ENCODE data around the gene NXT1.

Gene NXT1

DNA sequence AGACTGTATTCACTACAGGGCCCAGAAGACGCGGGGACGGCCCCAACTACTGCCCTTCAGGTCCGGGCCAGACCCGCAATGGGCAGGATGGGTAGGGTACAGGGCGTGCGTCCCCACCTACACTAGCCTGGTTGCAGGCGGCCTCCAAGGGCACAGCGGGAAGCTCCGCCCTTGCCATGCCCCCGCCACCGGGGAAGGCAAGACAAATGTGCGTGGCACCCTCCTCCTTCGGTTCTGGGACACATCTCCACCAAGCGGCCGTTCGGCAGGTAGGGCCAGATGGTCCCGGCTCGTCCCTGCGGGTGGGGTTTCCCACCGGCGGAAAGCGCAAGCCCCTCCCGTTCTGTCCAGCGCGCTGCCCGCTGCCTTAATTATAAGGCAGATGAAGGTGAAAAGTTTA, 5.6 kb downstream of the NXT1 start:
- ATAC-seq, result no peak
- no peak for TF ChIP-seq GLIS3 (CRISPR knock-in tag; IDR thresholded peaks at IDR 0.05)
- TF ChIP-seq POU6F1 (CRISPR knock-in tag; IDR thresholded peaks at IDR 0.05; ENCODE audit: borderline replicate concordance, low read depth), result no peak
- no peak for TF ChIP-seq ZNF70 (CRISPR knock-in tag; IDR thresholded peaks at IDR 0.05)

GRCh38 chr20:23357767-23358562, 7.4 kb downstream of the NXT1 start:
- peak; percentile 89 for ATAC-seq
- TF ChIP-seq ARNTL (CRISPR knock-in tag; IDR thresholded peaks at IDR 0.05; ENCODE audit: borderline replicate concordance, low read depth) (peak; percentile 62; the same call in 1 of the 2 replicates), RARB (CRISPR knock-in tag; IDR thresholded peaks at IDR 0.05) (no peak)

DNA sequence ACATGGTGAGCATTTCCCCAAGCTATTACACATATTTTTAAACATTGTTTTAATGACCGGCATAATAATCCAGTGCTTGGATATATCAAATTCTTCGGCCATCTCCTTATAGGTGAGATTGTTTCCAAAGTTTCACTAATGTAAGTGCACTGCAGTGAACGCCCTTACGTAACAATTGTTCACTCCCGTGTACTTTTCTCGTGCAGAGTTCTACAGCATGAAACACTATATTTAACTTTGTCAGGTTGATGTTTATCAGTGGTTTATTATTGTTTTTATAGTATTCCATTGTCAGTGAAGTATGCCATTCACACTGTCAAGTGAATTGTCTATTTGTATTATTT, 7.9 kb downstream of the NXT1 start:
- no peak for TF ChIP-seq RARB (CRISPR knock-in tag; IDR thresholded peaks at IDR 0.05)
- no peak for TF ChIP-seq ESRRG (CRISPR knock-in tag; IDR thresholded peaks at IDR 0.05)
- TF ChIP-seq PPARA (CRISPR knock-in tag; IDR thresholded peaks at IDR 0.05; ENCODE audit: borderline replicate concordance), result no peak
- no peak for TF ChIP-seq OSR1 (CRISPR knock-in tag; IDR thresholded peaks at IDR 0.05)
- no peak for TF ChIP-seq ZNF565 (CRISPR knock-in tag; conservative IDR thresholded peaks at IDR 0.05; ENCODE audit: low read depth)
- TF ChIP-seq ZFP3 (CRISPR knock-in tag; IDR thresholded peaks at IDR 0.05), result no peak
- no peak for TF ChIP-seq BACH2 (CRISPR knock-in tag; IDR thresholded peaks at IDR 0.05; ENCODE audit: borderline replicate concordance)
- no peak for TF ChIP-seq TOX (CRISPR knock-in tag; IDR thresholded peaks at IDR 0.05; ENCODE audit: borderline replicate concordance)
- TF ChIP-seq POU6F1 (CRISPR knock-in tag; IDR thresholded peaks at IDR 0.05; ENCODE audit: borderline replicate concordance, low read depth), result no peak
- TF ChIP-seq ZNF8 (CRISPR knock-in tag; IDR thresholded peaks at IDR 0.05), result no peak
- no peak for TF ChIP-seq ISL1 (CRISPR knock-in tag; IDR thresholded peaks at IDR 0.05)
- TF ChIP-seq, protein P1, sequence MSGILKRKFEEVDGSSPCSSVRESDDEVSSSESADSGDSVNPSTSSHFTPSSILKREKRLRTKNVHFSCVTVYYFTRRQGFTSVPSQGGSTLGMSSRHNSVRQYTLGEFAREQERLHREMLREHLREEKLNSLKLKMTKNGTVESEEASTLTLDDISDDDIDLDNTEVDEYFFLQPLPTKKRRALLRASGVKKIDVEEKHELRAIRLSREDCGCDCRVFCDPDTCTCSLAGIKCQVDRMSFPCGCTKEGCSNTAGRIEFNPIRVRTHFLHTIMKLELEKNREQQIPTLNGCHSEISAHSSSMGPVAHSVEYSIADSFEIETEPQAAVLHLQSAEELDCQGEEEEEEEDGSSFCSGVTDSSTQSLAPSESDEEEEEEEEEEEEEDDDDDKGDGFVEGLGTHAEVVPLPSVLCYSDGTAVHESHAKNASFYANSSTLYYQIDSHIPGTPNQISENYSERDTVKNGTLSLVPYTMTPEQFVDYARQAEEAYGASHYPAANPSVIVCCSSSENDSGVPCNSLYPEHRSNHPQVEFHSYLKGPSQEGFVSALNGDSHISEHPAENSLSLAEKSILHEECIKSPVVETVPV (CRISPR knock-in tag; IDR thresholded peaks at IDR 0.05), result no peak
- TF ChIP-seq SNAI2 (CRISPR knock-in tag; IDR thresholded peaks at IDR 0.05), result no peak
- no peak for ATAC-seq

DNA sequence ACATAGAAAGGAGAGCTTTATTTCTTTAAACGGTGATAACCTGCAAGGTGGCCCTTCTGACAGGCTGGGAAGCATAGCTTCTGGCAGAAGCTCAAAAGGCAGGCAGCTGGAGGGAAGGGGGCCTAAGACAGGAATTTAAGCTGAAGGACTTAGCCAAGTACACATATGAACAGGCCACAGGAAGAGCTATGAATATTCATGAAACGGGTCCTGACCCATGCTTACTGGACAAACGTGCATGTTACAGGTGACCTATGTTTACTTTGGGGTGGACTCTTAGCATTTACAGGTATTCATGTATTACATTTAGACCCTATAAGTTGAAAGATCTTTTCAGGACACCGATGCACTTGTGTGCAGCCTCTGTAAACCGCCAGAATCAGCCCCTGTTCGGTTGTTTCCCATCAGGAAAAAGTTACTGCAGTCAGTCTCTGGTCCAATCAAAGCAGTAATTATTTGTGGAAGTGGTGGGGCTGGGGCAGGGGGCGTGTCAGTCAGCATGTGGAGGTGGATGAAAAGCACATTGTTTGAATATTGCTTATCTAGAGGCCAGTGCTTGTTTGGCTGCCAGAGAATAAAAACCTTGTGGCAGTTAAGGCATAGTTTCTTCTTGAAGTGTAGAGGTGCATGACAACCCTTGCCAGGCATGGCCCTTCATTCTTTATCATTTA, 8.5 kb downstream of the NXT1 start:
- ATAC-seq, result no peak
- no peak for TF ChIP-seq OSR1 (CRISPR knock-in tag; IDR thresholded peaks at IDR 0.05)

GRCh38 chr20:23360531-23360930, 9.9 kb downstream of the NXT1 start:
- TF ChIP-seq GLIS3 (CRISPR knock-in tag; IDR thresholded peaks at IDR 0.05) (no peak), ZFP3 (CRISPR knock-in tag; IDR thresholded peaks at IDR 0.05) (no peak), ESRRG (CRISPR knock-in tag; IDR thresholded peaks at IDR 0.05) (no peak), ZNF565 (CRISPR knock-in tag; conservative IDR thresholded peaks at IDR 0.05; ENCODE audit: low read depth) (no peak), TCF4 (CRISPR knock-in tag; IDR thresholded peaks at IDR 0.05; ENCODE audit: borderline replicate concordance) (no peak), TOX (CRISPR knock-in tag; IDR thresholded peaks at IDR 0.05; ENCODE audit: borderline replicate concordance) (no peak), CREB5 (CRISPR knock-in tag; IDR thresholded peaks at IDR 0.05; ENCODE audit: low read depth) (no peak)
- TF ChIP-seq, protein P1 (CRISPR knock-in tag; IDR thresholded peaks at IDR 0.05), result no peak
- no peak for ATAC-seq
